Vagina (tissue), 2 donors: Measurements from ENCODE around the gene RUNX2.

Experiments
- CTCF ChIP-seq, 3 experiments: fragments of 450-650 bp in 2 of 3; fragments of 200-600 bp in 1 of 3; sonication (generic) in 1 of 3; IDR thresholded peaks; one replicate each; pipeline ENCODE4 v1.5.1; 2017 to 2019; ENCODE audit warnings: antibody characterized with exemption in 3 of 3, mild to moderate bottlenecking in 2 of 3, moderate library complexity in 2 of 3
- POLR2A ChIP-seq, 2 donors: fragments of 450-650 bp; IDR thresholded peaks; one replicate each; pipeline ENCODE4 v1.6.1; 2017; ENCODE audit warnings: antibody characterized with exemption in 2 of 2, mild to moderate bottlenecking in 2 of 2, moderate library complexity in 2 of 2
- POLR2AphosphoS5 ChIP-seq, 2 donors: sonication (generic); formaldehyde crosslinking; IDR thresholded peaks; one replicate each; pipeline ENCODE4 v1.9.0; 2017; ENCODE audit warnings: antibody characterized with exemption in 2 of 2, mild to moderate bottlenecking in 2 of 2, low read depth in 1 of 2; ENCODE audit not compliant: insufficient read depth in 1 of 2

GRCh38 chr6:45709781-45710220 lies 381.7 kb downstream of the RUNX2 start:
- TF ChIP-seq CTCF (IDR thresholded peaks at IDR 0.05), result no peak
- no peak for TF ChIP-seq POLR2A (IDR thresholded peaks at IDR 0.05)
- TF ChIP-seq POLR2AphosphoS5 (IDR thresholded peaks at IDR 0.05; ENCODE audit: insufficient read depth in 1 of 2, low read depth in 1 of 2), result no peak
